Measurements from ENCODE around the gene FGD6.
"Not testable (repeated sequence)": the region's sequence is repeated elsewhere in the genome, so short reads cannot be mapped to it uniquely, and the experiment has no call there.

The FGD6 gene

GRCh38 chr12:95141310-95141709, 76.0 kb downstream of the FGD6 start:
- no peaks in the 10 kb centered on the region for H3K27me3 Mint-ChIP-seq (ENCODE audit: low read depth)
- no peak overlapping the region for H3K27ac Mint-ChIP-seq
- no peaks in the 10 kb centered on the region for H3K9me3 Mint-ChIP-seq
- no peak overlapping the region for H3K4me3 Mint-ChIP-seq
- no peak for TF ChIP-seq CTCF (IDR thresholded peaks at IDR 0.05; ENCODE audit: unreplicated experiment in 3 of 3)
- H3K36me3 Mint-ChIP-seq (ENCODE audit: low read depth), result peaks cover 37% of the 10 kb centered on the region
- peaks cover 34% of the 10 kb centered on the region for H3K4me1 Mint-ChIP-seq

- H3K9me3 Mint-ChIP-seq; H3K4me3 Mint-ChIP-seq; H3K27me3 Mint-ChIP-seq (ENCODE audit: low read depth): not testable (repeated sequence)
- peak overlapping the region; percentile 5 to 78 (median 28) for H3K27ac Mint-ChIP-seq
- peaks cover 50% of the 10 kb centered on the region for H3K36me3 Mint-ChIP-seq (ENCODE audit: low read depth)
- peaks cover 10% of the 10 kb centered on the region for H3K4me1 Mint-ChIP-seq
Observed at GRCh38 chr12:95138031-95138430, 79.2 kb downstream of the FGD6 start.

- Mint-ChIP-seq H3K36me3 (ENCODE audit: low read depth) (peaks cover 52% of the 10 kb centered on the region), H3K4me3 (no peak overlapping the region), H3K27ac (peak overlapping the region; percentile 76 to 78 (median 77)), H3K4me1 (peaks cover 5% of the 10 kb centered on the region), H3K27me3 (ENCODE audit: low read depth) (no peaks in the 10 kb centered on the region), H3K9me3 (no peaks in the 10 kb centered on the region)
- no peak for TF ChIP-seq CTCF (IDR thresholded peaks at IDR 0.05; ENCODE audit: unreplicated experiment in 3 of 3)
Observed at GRCh38 chr12:95136598-95136997, 80.7 kb downstream of the FGD6 start.

- H3K9me3 Mint-ChIP-seq, result no peaks in the 10 kb centered on the region
- no peak overlapping the region for H3K4me3 Mint-ChIP-seq
- H3K27ac Mint-ChIP-seq, result no peak overlapping the region
- peaks cover 59% of the 10 kb centered on the region for H3K36me3 Mint-ChIP-seq (ENCODE audit: low read depth)
- H3K4me1 Mint-ChIP-seq, result no peaks in the 10 kb centered on the region
- TF ChIP-seq CTCF (IDR thresholded peaks at IDR 0.05; ENCODE audit: unreplicated experiment in 3 of 3), result no peak
- no peaks in the 10 kb centered on the region for H3K27me3 Mint-ChIP-seq (ENCODE audit: low read depth)
Observed at GRCh38 chr12:95134085-95134484, 83.2 kb downstream of the FGD6 start.

- no peak for TF ChIP-seq CTCF (IDR thresholded peaks at IDR 0.05; ENCODE audit: unreplicated experiment in 3 of 3)
- Mint-ChIP-seq H3K4me3 (no peak overlapping the region), H3K9me3 (no peaks in the 10 kb centered on the region), H3K27ac (no peak overlapping the region), H3K27me3 (ENCODE audit: low read depth) (no peaks in the 10 kb centered on the region), H3K36me3 (ENCODE audit: low read depth) (peaks cover 52% of the 10 kb centered on the region), H3K4me1 (no peaks in the 10 kb centered on the region)
Observed at GRCh38 chr12:95131589-95132340, 85.5 kb downstream of the FGD6 start.

GRCh38 chr12:95130096-95130495, 87.2 kb downstream of the FGD6 start:
- Mint-ChIP-seq H3K27me3 (ENCODE audit: low read depth) (no peaks in the 10 kb centered on the region), H3K9me3 (no peaks in the 10 kb centered on the region), H3K4me1 (no peaks in the 10 kb centered on the region), H3K4me3 (no peak overlapping the region), H3K36me3 (ENCODE audit: low read depth) (peaks cover 53% of the 10 kb centered on the region), H3K27ac (no peak overlapping the region)
- TF ChIP-seq CTCF (IDR thresholded peaks at IDR 0.05; ENCODE audit: unreplicated experiment in 3 of 3), result no peak

All from nephron (organoid).